Mesenchymal stem cell (in vitro differentiated cells and primary cell): Measurements from ENCODE around the gene BORCS5.

Experiments
- DNase-seq: peaks from one replicate; pipeline ENCODE4 v3.0.0-alpha.2; 2013
- H2AFZ ChIP-seq: one replicate; pipeline ENCODE4 v1.6.1; 2013; ENCODE audit warnings: low read depth, mild to moderate bottlenecking, control low read depth, inconsistent platforms, low read length, moderate library complexity
- H2AK5ac ChIP-seq: 2 replicates; pipeline ENCODE4 v1.6.1; 2013; ENCODE audit warnings: low read length, moderate library complexity, mild to moderate bottlenecking, inconsistent platforms; ENCODE audit not compliant: severe bottlenecking
- H2BK120ac ChIP-seq: one replicate; pipeline ENCODE4 v1.6.1; 2013; ENCODE audit warnings: low read depth, mild to moderate bottlenecking, inconsistent platforms, low read length, moderate library complexity
- H2BK12ac ChIP-seq, 2 experiments: one replicate each; pipeline ENCODE4 v1.6.1; 2013; ENCODE audit warnings: inconsistent platforms in 2 of 2, low read length in 2 of 2, mild to moderate bottlenecking in 2 of 2, moderate library complexity in 2 of 2, control low read depth in 1 of 2
- H2BK15ac ChIP-seq: one replicate; pipeline ENCODE4 v1.6.1; 2013; ENCODE audit warnings: mild to moderate bottlenecking, low read depth, inconsistent platforms; ENCODE audit not compliant: poor library complexity, severe bottlenecking
- H2BK5ac ChIP-seq: 2 replicates; pipeline ENCODE4 v1.6.1; 2013; ENCODE audit warnings: low read depth, mild to moderate bottlenecking, low read length, control low read depth, inconsistent platforms; ENCODE audit not compliant: poor library complexity, severe bottlenecking
- H3K14ac ChIP-seq, 2 experiments: one replicate each; pipeline ENCODE4 v1.6.1; 2013; ENCODE audit warnings: inconsistent platforms in 2 of 2, low read length in 2 of 2, control low read depth in 1 of 2, mild to moderate bottlenecking in 1 of 2, moderate library complexity in 1 of 2
- H3K18ac ChIP-seq, 2 experiments: one replicate each; pipeline ENCODE4 v1.6.1; 2013; ENCODE audit warnings: inconsistent platforms in 2 of 2, low read length in 2 of 2, control low read depth in 1 of 2, low read depth in 1 of 2, mild to moderate bottlenecking in 1 of 2
- H3K23ac ChIP-seq, 2 experiments: one replicate each; pipeline ENCODE4 v1.6.1; 2013; ENCODE audit warnings: inconsistent platforms in 2 of 2, low read length in 2 of 2, mild to moderate bottlenecking in 2 of 2, moderate library complexity in 2 of 2, control low read depth in 1 of 2
- H3K27ac ChIP-seq: 2 replicates; pipeline ENCODE4 v1.5.1; 2013; ENCODE audit warnings: mild to moderate bottlenecking, moderate library complexity, low read length, control low read depth, inconsistent platforms; ENCODE audit not compliant: poor library complexity, severe bottlenecking
- H3K27me3 ChIP-seq, 2 experiments: 2 replicates each; pipeline versions ENCODE4 v1.6.1 to v1.7.0; 2013; ENCODE audit warnings: low read length in 2 of 2, mild to moderate bottlenecking in 2 of 2, moderate library complexity in 2 of 2, control low read depth in 1 of 2, inconsistent platforms in 1 of 2; ENCODE audit not compliant: control insufficient read depth in 1 of 2, insufficient read depth in 1 of 2
- H3K36me3 ChIP-seq, 2 experiments: 2 replicates each; pipeline versions ENCODE4 v1.6.1 to v1.7.0; 2013; ENCODE audit warnings: low read length in 2 of 2, control low read depth in 1 of 2, inconsistent platforms in 1 of 2, low read depth in 1 of 2, mild to moderate bottlenecking in 1 of 2; ENCODE audit not compliant: insufficient read depth in 2 of 2, control insufficient read depth in 1 of 2
- H3K4ac ChIP-seq, 2 experiments: one replicate each; pipeline ENCODE4 v1.6.1; 2013; ENCODE audit warnings: inconsistent platforms in 2 of 2, low read length in 2 of 2, mild to moderate bottlenecking in 2 of 2, moderate library complexity in 2 of 2, control low read depth in 1 of 2, low read depth in 1 of 2
- H3K4me1 ChIP-seq: 2 replicates; pipeline ENCODE4 v1.6.1; 2013; ENCODE audit warnings: low read depth, low read length, control low read depth; ENCODE audit not compliant: control insufficient read depth, insufficient read depth
- H3K4me2 ChIP-seq: 2 replicates; pipeline ENCODE4 v1.6.1; 2013; ENCODE audit warnings: low read length, mild to moderate bottlenecking, inconsistent platforms; ENCODE audit not compliant: poor library complexity, severe bottlenecking
- H3K4me3 ChIP-seq, 2 experiments: 2 replicates each; pipeline versions ENCODE4 v1.5.1 to v1.7.0; 2013; ENCODE audit warnings: low read length in 2 of 2, mild to moderate bottlenecking in 2 of 2, control low read depth in 1 of 2, low read depth in 1 of 2; ENCODE audit not compliant: insufficient read depth in 1 of 2
- H3K79me1 ChIP-seq: replicated peaks from 2 replicates; pipeline ENCODE4 v1.6.1; 2013; ENCODE audit warnings: mild to moderate bottlenecking, control low read depth, low read length, inconsistent platforms; ENCODE audit not compliant: poor library complexity, severe bottlenecking
- H3K9ac ChIP-seq: 2 replicates; pipeline ENCODE4 v1.7.0; 2013; ENCODE audit warnings: mild to moderate bottlenecking, low read length, moderate library complexity
- H3K9me3 ChIP-seq: 2 replicates; pipeline ENCODE4 v1.7.0; 2013; ENCODE audit warnings: mild to moderate bottlenecking, low read length; ENCODE audit not compliant: control insufficient read depth
- H4K8ac ChIP-seq: one replicate; pipeline ENCODE4 v1.6.1; 2013; ENCODE audit warnings: inconsistent platforms, mild to moderate bottlenecking, low read length, moderate library complexity
- H4K91ac ChIP-seq: one replicate; pipeline ENCODE4 v1.6.1; 2013; ENCODE audit warnings: mild to moderate bottlenecking, low read length, inconsistent platforms
- WGBS: methylation state at CpG from one replicate; pipeline ENCODE4 v1.1.7; 2013; ENCODE audit warnings: mixed read lengths; 5-methylcytosine and 5-hydroxymethylcytosine counted together

The BORCS5 gene

GRCh38 chr12:12433203-12433731 lies 76.4 kb downstream of the BORCS5 start:
- peaks cover 13% of the 10 kb centered on the region for H3K9me3 ChIP-seq
- no peak overlapping the region for H3K14ac ChIP-seq
- no peak overlapping the region for H2AK5ac ChIP-seq
- H2BK5ac ChIP-seq = no peak overlapping the region
- H3K27me3 ChIP-seq = no peaks in the 10 kb centered on the region
- no peak overlapping the region for H2BK120ac ChIP-seq
- H3K23ac ChIP-seq = no peak overlapping the region
- H2AFZ ChIP-seq = no peak overlapping the region
- H2BK15ac ChIP-seq = no peak overlapping the region
- no peak overlapping the region for H3K27ac ChIP-seq
- peak overlapping the region in 1 of 2 experiments; percentile 50 for H3K18ac ChIP-seq
- peaks cover 7% of the 10 kb centered on the region for H3K4me1 ChIP-seq
- H4K8ac ChIP-seq = no peak overlapping the region
- H4K91ac ChIP-seq = no peak overlapping the region
- WGBS = 94% methylated on average over 3 of the region's 4 CpGs
- H3K79me1 ChIP-seq = peaks cover 8% of the 10 kb centered on the region
- H3K4ac ChIP-seq = no peak overlapping the region
- H2BK12ac ChIP-seq = peak overlapping the region; percentile 27 to 93
- H3K36me3 ChIP-seq = peaks cover 0 to 23% of the 10 kb centered on the region in 2 experiments
- no peak overlapping the region for H3K4me2 ChIP-seq
- H3K4me3 ChIP-seq = no peak overlapping the region
- no peak overlapping the region for H3K9ac ChIP-seq
- no peak for DNase-seq

DNA sequence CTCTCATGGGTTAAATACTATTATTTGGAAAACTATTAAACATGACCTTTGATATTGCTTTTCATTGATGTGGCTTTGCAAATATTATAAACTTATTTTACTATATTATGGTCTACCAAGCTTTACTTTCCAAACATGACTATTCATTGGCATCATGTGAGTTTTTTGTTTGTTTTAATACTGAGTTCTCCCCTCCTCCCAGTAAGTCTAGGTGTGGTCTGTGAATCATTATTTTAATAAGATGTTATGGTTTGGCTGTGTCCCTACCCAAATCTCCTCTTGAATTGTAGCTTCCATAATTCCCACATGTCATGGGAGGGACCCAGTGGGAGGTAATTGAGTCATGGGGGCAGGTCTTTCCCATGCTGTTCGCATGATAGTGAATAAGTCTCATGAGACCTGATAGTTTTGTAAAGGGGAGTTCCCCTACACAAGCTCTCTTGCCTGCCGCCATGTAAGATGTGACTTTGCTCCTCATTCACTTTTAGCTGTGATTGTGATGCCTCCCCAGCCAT lies 80.0 kb downstream of the BORCS5 start:
- H3K36me3 ChIP-seq = peaks cover 0 to 23% of the 10 kb centered on the region in 2 experiments
- no peak overlapping the region for H4K91ac ChIP-seq
- peaks cover 13% of the 10 kb centered on the region for H3K9me3 ChIP-seq
- H2BK12ac ChIP-seq = no peak overlapping the region
- no peak overlapping the region for H2BK15ac ChIP-seq
- H2BK120ac ChIP-seq = no peak overlapping the region
- H3K18ac ChIP-seq = no peak overlapping the region
- no peak overlapping the region for H2BK5ac ChIP-seq
- H2AFZ ChIP-seq = no peak overlapping the region
- no peak overlapping the region for H3K4me2 ChIP-seq
- H3K9ac ChIP-seq = no peak overlapping the region
- no peak overlapping the region for H3K14ac ChIP-seq
- H4K8ac ChIP-seq = no peak overlapping the region
- DNase-seq = no peak
- no peak overlapping the region for H3K23ac ChIP-seq
- 93% methylated on average over 2 of the region's 2 CpGs for WGBS
- peaks cover 4% of the 10 kb centered on the region for H3K4me1 ChIP-seq
- no peak overlapping the region for H3K4ac ChIP-seq
- no peak overlapping the region for H2AK5ac ChIP-seq
- H3K27ac ChIP-seq = no peak overlapping the region
- H3K27me3 ChIP-seq = no peaks in the 10 kb centered on the region
- no peak overlapping the region for H3K4me3 ChIP-seq
- H3K79me1 ChIP-seq = peaks cover 8% of the 10 kb centered on the region

- Histone ChIP-seq H4K91ac (no peak overlapping the region), H4K8ac (no peak overlapping the region), H2BK12ac (no peak overlapping the region), H3K4me2 (no peak overlapping the region), H3K36me3 (peaks cover 0 to 23% of the 10 kb centered on the region in 2 experiments), H3K18ac (no peak overlapping the region), H2BK5ac (no peak overlapping the region), H3K27ac (no peak overlapping the region), H3K14ac (no peak overlapping the region), H2BK120ac (no peak overlapping the region), H3K4ac (peak overlapping the region in 1 of 2 experiments; percentile 28), H3K4me1 (peaks cover 3% of the 10 kb centered on the region), H3K27me3 (no peaks in the 10 kb centered on the region), H2BK15ac (no peak overlapping the region), H2AK5ac (no peak overlapping the region), H2AFZ (no peak overlapping the region), H3K79me1 (peaks cover 8% of the 10 kb centered on the region), H3K9ac (no peak overlapping the region), H3K23ac (no peak overlapping the region), H3K4me3 (no peak overlapping the region), H3K9me3 (peaks cover 13% of the 10 kb centered on the region)
- DNase-seq = peak; percentile 41
- WGBS = 73% methylated on average over 5 of the region's 6 CpGs
Observed at GRCh38 chr12:12439636-12440035, 82.8 kb downstream of the BORCS5 start.

- H2AFZ ChIP-seq = no peak overlapping the region
- peaks cover 4% of the 10 kb centered on the region for H3K4me1 ChIP-seq
- H2BK120ac ChIP-seq = no peak overlapping the region
- H3K27ac ChIP-seq = no peak overlapping the region
- H2AK5ac ChIP-seq = no peak overlapping the region
- no peak overlapping the region for H3K23ac ChIP-seq
- no peak overlapping the region for H2BK5ac ChIP-seq
- H3K4ac ChIP-seq = no peak overlapping the region
- H3K4me3 ChIP-seq = no peak overlapping the region
- peak overlapping the region in 1 of 2 experiments; percentile 92 for H2BK12ac ChIP-seq
- H3K18ac ChIP-seq = no peak overlapping the region
- H3K79me1 ChIP-seq = peaks cover 10% of the 10 kb centered on the region
- H4K8ac ChIP-seq = no peak overlapping the region
- H3K36me3 ChIP-seq = peaks cover 0 to 19% of the 10 kb centered on the region in 2 experiments
- no peak for DNase-seq
- H4K91ac ChIP-seq = no peak overlapping the region
- no peak overlapping the region for H3K14ac ChIP-seq
- H3K9ac ChIP-seq = no peak overlapping the region
- H2BK15ac ChIP-seq = no peak overlapping the region
- WGBS = 94% methylated on average over 4 of the region's 4 CpGs
- H3K4me2 ChIP-seq = no peak overlapping the region
- no peaks in the 10 kb centered on the region for H3K27me3 ChIP-seq
- H3K9me3 ChIP-seq = peaks cover 13% of the 10 kb centered on the region
Observed at GRCh38 chr12:12440784-12441428, 84.0 kb downstream of the BORCS5 start.
